Liver (tissue), 9 donors: ENCODE data around the gene CUL5. TPM values are rescaled to one million over a fixed set of nuclear protein-coding genes. Genes with fewer than 3 reads are reported as not detected.

Source experiments
- DNase-seq: peaks from one replicate; pipeline ENCODE4 v3.0.0-alpha.2; 2017; ENCODE audit warnings: low spot score
- H3K27ac ChIP-seq, 2 donors: one replicate each; pipeline ENCODE4 v1.7.0; 2013; ENCODE audit warnings: inconsistent platforms in 2 of 2, low read length in 2 of 2, control low read depth in 1 of 2, low read depth in 1 of 2, mild to moderate bottlenecking in 1 of 2
- H3K27me3 ChIP-seq, 4 donors: one replicate each; pipeline versions ENCODE4 v1.6.1 to v1.7.0; 2013; ENCODE audit warnings: low read length in 3 of 4, inconsistent platforms in 1 of 4, mild to moderate bottlenecking in 1 of 4, moderate library complexity in 1 of 4; ENCODE audit not compliant: control insufficient read depth in 4 of 4, insufficient read depth in 4 of 4
- H3K36me3 ChIP-seq, 4 donors: one replicate each; pipeline versions ENCODE4 v1.6.1 to v1.7.0; 2013; ENCODE audit warnings: low read length in 3 of 4, mild to moderate bottlenecking in 3 of 4, low read depth in 1 of 4, moderate library complexity in 1 of 4; ENCODE audit not compliant: control insufficient read depth in 4 of 4, insufficient read depth in 3 of 4
- H3K4me1 ChIP-seq, 4 donors: one replicate each; pipeline versions ENCODE4 v1.6.1 to v1.7.0; 2013; ENCODE audit warnings: low read length in 3 of 4, mild to moderate bottlenecking in 3 of 4, moderate library complexity in 1 of 4; ENCODE audit not compliant: control insufficient read depth in 4 of 4, insufficient read depth in 4 of 4
- H3K4me3 ChIP-seq, 3 donors: one replicate each; pipeline versions ENCODE4 v1.6.1 to v1.7.0; 2013; ENCODE audit warnings: low read length in 3 of 3, control low read depth in 1 of 3, low read depth in 1 of 3, mild to moderate bottlenecking in 1 of 3
- H3K9ac ChIP-seq, 2 donors: one replicate each; pipeline ENCODE4 v1.7.0; 2013; ENCODE audit warnings: low read length in 2 of 2, mild to moderate bottlenecking in 2 of 2, moderate library complexity in 2 of 2, control low read depth in 1 of 2, low read depth in 1 of 2
- H3K9me3 ChIP-seq, 4 donors: one replicate each; pipeline versions ENCODE4 v1.6.1 to v1.7.0; 2013; ENCODE audit warnings: low read length in 3 of 4; ENCODE audit not compliant: control insufficient read depth in 4 of 4
- EGR1 ChIP-seq, 2 donors: IDR thresholded peaks; 2 replicates each; pipeline ENCODE4 v1.6.1; 2016 to 2018; ENCODE audit warnings: antibody characterized with exemption in 2 of 2, low read depth in 2 of 2
- FOXA1 ChIP-seq: IDR thresholded peaks from 2 replicates; pipeline ENCODE4 v1.6.1; 2016; ENCODE audit warnings: antibody characterized with exemption
- FOXA2 ChIP-seq: IDR thresholded peaks from 2 replicates; pipeline ENCODE4 v1.6.1; 2016; ENCODE audit warnings: antibody characterized with exemption
- GABPA ChIP-seq, 2 donors: IDR thresholded peaks in 1 of 2; conservative IDR thresholded peaks in 1 of 2; 2 replicates each; pipeline ENCODE4 v1.6.1; 2016; ENCODE audit warnings: antibody characterized with exemption in 2 of 2, mild to moderate bottlenecking in 1 of 2, moderate library complexity in 1 of 2
- JUND ChIP-seq, 2 donors: IDR thresholded peaks; 2 replicates each; pipeline ENCODE4 v1.6.1; 2016; ENCODE audit warnings: antibody characterized with exemption in 2 of 2
- NR2F2 ChIP-seq: IDR thresholded peaks from 2 replicates; pipeline ENCODE4 v1.6.1; 2016; ENCODE audit warnings: antibody characterized with exemption
- RAD21 ChIP-seq, 2 donors: IDR thresholded peaks; 2 replicates each; pipeline ENCODE4 v1.6.1; 2016; ENCODE audit warnings: antibody characterized with exemption in 2 of 2, mild to moderate bottlenecking in 2 of 2
- RXRA ChIP-seq, 2 donors: IDR thresholded peaks; 2 replicates each; pipeline ENCODE4 v1.6.1; 2017 to 2018; ENCODE audit warnings: antibody characterized with exemption in 2 of 2, mild to moderate bottlenecking in 1 of 2
- SP1 ChIP-seq: IDR thresholded peaks from 2 replicates; pipeline ENCODE4 v1.6.1; 2018; ENCODE audit warnings: antibody characterized with exemption, mild to moderate bottlenecking
- YY1 ChIP-seq: IDR thresholded peaks from 2 replicates; pipeline ENCODE4 v1.6.1; 2016; ENCODE audit warnings: antibody characterized with exemption, mild to moderate bottlenecking
- WGBS: extraction: QIAGEN DNeasy Blood & Tissue Kit; methylation state at CpG from one replicate; pipeline ENCODE4 v1.1.7; 2013; 5-methylcytosine and 5-hydroxymethylcytosine counted together
- polyA plus RNA-seq, 2 donors: library from polyadenylated mRNA; stranded (reverse) in 1 of 2; unstranded in 1 of 2; fragments of 200-250 nt in 1 of 2; fragments of >200 nt in 1 of 2; fragmentation: Nextera tagmentation in 1 of 2; extraction: Ambion mirVana in 1 of 2; gene quantifications; one replicate each; pipeline versions ENCODE4 v1.2.1 to v1.2.3, GENCODE V29; 2013 to 2015
- total RNA-seq, 2 donors: library from RNA; depleted of rRNA; stranded (reverse); fragments of >200 nt; gene quantifications; one replicate each; pipeline ENCODE4 v1.2.3, GENCODE V29; 2014
- TF ChIP-seq, protein P1 (sequence below): IDR thresholded peaks from 2 replicates; pipeline ENCODE4 v1.6.1; 2016; ENCODE audit warnings: antibody characterized with exemption, mild to moderate bottlenecking
- TF ChIP-seq, protein P2 (sequence below): fragments of 150-350 bp; IDR thresholded peaks from 2 replicates; pipeline ENCODE4 v1.5.1; 2017; ENCODE audit warnings: improper control_type of control experiment, low read depth, low read length; ENCODE audit not compliant: missing input control
- TF ChIP-seq, protein P3 (sequence below): IDR thresholded peaks from 2 replicates; pipeline ENCODE4 v1.6.1; 2016; ENCODE audit warnings: antibody characterized with exemption
- TF ChIP-seq, protein P4 (sequence below): IDR thresholded peaks from 2 replicates; pipeline ENCODE4 v1.6.1; 2016; ENCODE audit warnings: antibody characterized with exemption
- TF ChIP-seq, protein P5 (sequence below): IDR thresholded peaks from 2 replicates; pipeline ENCODE4 v1.6.1; 2016; ENCODE audit warnings: antibody characterized with exemption
- donor health status: healthy.
- donor health status: healthy.
- donor health status: healthy.
- donor health status: healthy.
- donor health status: healthy.

Gene CUL5
- total and polyA plus RNA-seq, 4 donors: 5.6 to 21.1 (median 12.9) TPM

DNA sequence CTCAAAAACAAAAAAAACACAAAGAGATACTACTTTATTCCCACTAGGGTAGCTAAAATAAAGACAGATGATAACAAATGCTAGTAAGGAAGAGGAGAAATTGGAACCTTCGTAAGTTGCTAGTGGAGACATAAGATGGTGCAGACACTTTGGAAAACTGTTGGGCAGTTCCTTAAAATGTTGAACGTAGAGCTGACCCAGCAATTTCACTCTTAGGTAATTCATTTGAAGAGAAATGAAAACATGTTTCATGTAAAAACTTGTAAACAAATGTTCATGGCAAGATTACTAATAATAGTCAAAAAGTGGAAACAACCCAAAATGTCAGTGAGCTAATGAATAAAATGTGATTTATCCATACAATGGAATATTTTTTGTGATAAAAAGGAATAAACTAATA lies 83.4 kb downstream of the CUL5 start:
- no peak overlapping the region for H3K4me3 ChIP-seq
- 46% methylated on average over 2 of the region's 2 CpGs for WGBS
- H3K27me3 ChIP-seq: no peaks in the 10 kb centered on the region
- no peak for DNase-seq
- H3K9me3 ChIP-seq: no peaks in the 10 kb centered on the region
- peaks cover 5 to 14% (median 12%) of the 10 kb centered on the region in 4 donors for H3K36me3 ChIP-seq
- no peak overlapping the region for H3K27ac ChIP-seq
- peaks cover 0 to 3% (median 1%) of the 10 kb centered on the region in 4 donors for H3K4me1 ChIP-seq
- H3K9ac ChIP-seq: no peak overlapping the region
- TF ChIP-seq SP1: no peak
- no peak for TF ChIP-seq YY1
- no peak for TF ChIP-seq EGR1 (IDR thresholded peaks at IDR 0.05; ENCODE audit: low read depth in 2 of 2)
- TF ChIP-seq, protein P1, sequence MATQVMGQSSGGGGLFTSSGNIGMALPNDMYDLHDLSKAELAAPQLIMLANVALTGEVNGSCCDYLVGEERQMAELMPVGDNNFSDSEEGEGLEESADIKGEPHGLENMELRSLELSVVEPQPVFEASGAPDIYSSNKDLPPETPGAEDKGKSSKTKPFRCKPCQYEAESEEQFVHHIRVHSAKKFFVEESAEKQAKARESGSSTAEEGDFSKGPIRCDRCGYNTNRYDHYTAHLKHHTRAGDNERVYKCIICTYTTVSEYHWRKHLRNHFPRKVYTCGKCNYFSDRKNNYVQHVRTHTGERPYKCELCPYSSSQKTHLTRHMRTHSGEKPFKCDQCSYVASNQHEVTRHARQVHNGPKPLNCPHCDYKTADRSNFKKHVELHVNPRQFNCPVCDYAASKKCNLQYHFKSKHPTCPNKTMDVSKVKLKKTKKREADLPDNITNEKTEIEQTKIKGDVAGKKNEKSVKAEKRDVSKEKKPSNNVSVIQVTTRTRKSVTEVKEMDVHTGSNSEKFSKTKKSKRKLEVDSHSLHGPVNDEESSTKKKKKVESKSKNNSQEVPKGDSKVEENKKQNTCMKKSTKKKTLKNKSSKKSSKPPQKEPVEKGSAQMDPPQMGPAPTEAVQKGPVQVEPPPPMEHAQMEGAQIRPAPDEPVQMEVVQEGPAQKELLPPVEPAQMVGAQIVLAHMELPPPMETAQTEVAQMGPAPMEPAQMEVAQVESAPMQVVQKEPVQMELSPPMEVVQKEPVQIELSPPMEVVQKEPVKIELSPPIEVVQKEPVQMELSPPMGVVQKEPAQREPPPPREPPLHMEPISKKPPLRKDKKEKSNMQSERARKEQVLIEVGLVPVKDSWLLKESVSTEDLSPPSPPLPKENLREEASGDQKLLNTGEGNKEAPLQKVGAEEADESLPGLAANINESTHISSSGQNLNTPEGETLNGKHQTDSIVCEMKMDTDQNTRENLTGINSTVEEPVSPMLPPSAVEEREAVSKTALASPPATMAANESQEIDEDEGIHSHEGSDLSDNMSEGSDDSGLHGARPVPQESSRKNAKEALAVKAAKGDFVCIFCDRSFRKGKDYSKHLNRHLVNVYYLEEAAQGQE: no peak
- no peak for TF ChIP-seq FOXA2

DNA sequence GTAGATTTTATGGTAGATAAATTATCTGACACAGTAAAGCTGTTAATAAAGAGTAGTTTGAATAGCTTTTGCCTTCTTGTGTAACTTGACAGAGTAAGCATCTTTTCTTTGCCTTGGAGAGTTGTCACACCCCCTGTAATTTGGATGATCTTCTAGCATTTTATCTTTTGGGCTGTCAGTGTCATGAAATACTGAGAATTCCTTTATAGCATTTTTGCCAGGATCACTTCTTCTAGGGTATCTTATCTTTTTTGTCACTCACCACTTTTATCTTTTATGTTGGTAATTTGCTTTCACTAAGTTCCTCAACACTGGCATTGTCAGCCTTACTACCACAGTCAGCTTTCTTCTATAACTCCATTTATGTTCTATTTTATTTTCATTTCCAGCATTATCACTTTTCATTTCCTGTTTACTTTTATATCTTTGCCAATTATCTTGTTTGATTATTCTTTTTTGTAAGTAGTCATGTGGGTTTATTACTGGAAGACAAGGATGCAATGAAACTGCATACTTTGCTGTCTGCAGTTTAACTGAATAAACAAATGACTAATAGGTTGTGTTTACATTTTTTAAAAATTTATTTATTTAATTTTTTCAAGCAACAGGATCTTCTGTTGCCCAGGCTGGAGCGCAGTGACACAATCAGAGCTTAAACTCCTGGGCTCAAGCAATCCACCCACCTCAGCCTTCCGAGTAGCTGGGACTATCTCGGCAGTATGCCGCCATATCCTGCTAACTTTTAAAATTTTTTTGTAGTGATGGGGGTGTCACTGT lies 84.6 kb downstream of the CUL5 start:
- WGBS: 76% methylated on average over 4 of the region's 4 CpGs
- no peaks in the 10 kb centered on the region for H3K9me3 ChIP-seq
- no peak for DNase-seq
- TF ChIP-seq, protein P1: no peak
- TF ChIP-seq JUND (IDR thresholded peaks at IDR 0.05): peak in 1 of 2 donors; percentile 8
- no peaks in the 10 kb centered on the region for H3K27me3 ChIP-seq
- H3K4me1 ChIP-seq: peaks cover 0 to 3% (median 1%) of the 10 kb centered on the region in 4 donors
- no peak overlapping the region for H3K4me3 ChIP-seq
- peak overlapping the region in 1 of 2 donors; percentile 41 for H3K27ac ChIP-seq
- H3K9ac ChIP-seq: no peak overlapping the region
- peaks cover 5 to 23% (median 22%) of the 10 kb centered on the region in 4 donors for H3K36me3 ChIP-seq

DNA sequence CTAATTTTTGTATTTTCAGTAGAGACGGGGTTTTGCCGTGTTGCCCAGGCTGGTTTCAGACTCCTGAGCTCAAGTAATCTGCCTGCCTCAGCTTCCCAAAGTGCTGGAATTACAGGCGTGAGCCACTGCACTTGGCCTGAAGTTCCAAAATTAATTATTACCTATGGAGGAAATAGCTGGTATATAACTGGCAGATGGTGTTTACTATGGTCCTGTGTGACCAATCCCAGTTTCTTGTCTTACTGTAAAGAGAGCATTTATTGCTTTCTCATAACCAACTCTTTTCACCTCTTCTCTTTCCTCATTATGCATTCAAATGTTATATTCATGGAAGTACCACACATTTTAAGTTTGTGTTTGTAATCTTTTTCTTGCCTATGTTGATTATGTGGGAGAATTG lies 88.5 kb downstream of the CUL5 start:
- Histone ChIP-seq H3K36me3 (peaks cover 2 to 33% (median 28%) of the 10 kb centered on the region in 4 donors), H3K4me3 (no peak overlapping the region), H3K27ac (no peak overlapping the region), H3K9ac (no peak overlapping the region), H3K4me1 (peaks cover 0 to 3% (median 1%) of the 10 kb centered on the region in 4 donors), H3K9me3 (no peaks in the 10 kb centered on the region), H3K27me3 (no peaks in the 10 kb centered on the region)
- whole genome bisulfite sequencing: 93% methylated on average over 3 of the region's 3 CpGs
- no peak for DNase-seq
- TF ChIP-seq FOXA1 (no peak), RAD21 (IDR thresholded peaks at IDR 0.05) (no peak), RXRA (IDR thresholded peaks at IDR 0.05) (no peak), YY1 (no peak), GABPA (IDR thresholded peaks at IDR 0.05 in 1 of 2, conservative IDR thresholded peaks at IDR 0.05 in 1 of 2) (no peak), SP1 (no peak), NR2F2 (no peak)
- TF ChIP-seq, protein P2, sequence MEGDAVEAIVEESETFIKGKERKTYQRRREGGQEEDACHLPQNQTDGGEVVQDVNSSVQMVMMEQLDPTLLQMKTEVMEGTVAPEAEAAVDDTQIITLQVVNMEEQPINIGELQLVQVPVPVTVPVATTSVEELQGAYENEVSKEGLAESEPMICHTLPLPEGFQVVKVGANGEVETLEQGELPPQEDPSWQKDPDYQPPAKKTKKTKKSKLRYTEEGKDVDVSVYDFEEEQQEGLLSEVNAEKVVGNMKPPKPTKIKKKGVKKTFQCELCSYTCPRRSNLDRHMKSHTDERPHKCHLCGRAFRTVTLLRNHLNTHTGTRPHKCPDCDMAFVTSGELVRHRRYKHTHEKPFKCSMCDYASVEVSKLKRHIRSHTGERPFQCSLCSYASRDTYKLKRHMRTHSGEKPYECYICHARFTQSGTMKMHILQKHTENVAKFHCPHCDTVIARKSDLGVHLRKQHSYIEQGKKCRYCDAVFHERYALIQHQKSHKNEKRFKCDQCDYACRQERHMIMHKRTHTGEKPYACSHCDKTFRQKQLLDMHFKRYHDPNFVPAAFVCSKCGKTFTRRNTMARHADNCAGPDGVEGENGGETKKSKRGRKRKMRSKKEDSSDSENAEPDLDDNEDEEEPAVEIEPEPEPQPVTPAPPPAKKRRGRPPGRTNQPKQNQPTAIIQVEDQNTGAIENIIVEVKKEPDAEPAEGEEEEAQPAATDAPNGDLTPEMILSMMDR: no peak
- TF ChIP-seq, protein P3, sequence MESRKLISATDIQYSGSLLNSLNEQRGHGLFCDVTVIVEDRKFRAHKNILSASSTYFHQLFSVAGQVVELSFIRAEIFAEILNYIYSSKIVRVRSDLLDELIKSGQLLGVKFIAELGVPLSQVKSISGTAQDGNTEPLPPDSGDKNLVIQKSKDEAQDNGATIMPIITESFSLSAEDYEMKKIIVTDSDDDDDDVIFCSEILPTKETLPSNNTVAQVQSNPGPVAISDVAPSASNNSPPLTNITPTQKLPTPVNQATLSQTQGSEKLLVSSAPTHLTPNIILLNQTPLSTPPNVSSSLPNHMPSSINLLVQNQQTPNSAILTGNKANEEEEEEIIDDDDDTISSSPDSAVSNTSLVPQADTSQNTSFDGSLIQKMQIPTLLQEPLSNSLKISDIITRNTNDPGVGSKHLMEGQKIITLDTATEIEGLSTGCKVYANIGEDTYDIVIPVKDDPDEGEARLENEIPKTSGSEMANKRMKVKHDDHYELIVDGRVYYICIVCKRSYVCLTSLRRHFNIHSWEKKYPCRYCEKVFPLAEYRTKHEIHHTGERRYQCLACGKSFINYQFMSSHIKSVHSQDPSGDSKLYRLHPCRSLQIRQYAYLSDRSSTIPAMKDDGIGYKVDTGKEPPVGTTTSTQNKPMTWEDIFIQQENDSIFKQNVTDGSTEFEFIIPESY: no peak
- TF ChIP-seq, protein P4, sequence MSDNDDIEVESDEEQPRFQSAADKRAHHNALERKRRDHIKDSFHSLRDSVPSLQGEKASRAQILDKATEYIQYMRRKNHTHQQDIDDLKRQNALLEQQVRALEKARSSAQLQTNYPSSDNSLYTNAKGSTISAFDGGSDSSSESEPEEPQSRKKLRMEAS: no peak
- TF ChIP-seq, protein P5, sequence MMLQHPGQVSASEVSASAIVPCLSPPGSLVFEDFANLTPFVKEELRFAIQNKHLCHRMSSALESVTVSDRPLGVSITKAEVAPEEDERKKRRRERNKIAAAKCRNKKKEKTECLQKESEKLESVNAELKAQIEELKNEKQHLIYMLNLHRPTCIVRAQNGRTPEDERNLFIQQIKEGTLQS: no peak
